ENCODE measurements around the gene ARL13A. TPM values are rescaled to one million over a fixed set of nuclear protein-coding genes. Genes with fewer than 3 reads are reported as not detected.

The ARL13A gene
- total and polyA plus RNA-seq, 2 donors from 2014 or later, result not detected

- H3K9me3 ChIP-seq (ENCODE audit: control insufficient read depth in 2 of 3, insufficient read depth in 1 of 3, low read length in 3 of 3), result no peaks in the 10 kb centered on the region
- no peaks in the 10 kb centered on the region for H3K36me3 ChIP-seq (ENCODE audit: control insufficient read depth in 2 of 3, insufficient read depth in 3 of 3, low read length in 3 of 3)
- H3K9ac ChIP-seq (ENCODE audit: low read length in 3 of 3), result no peak overlapping the region
- no peak overlapping the region for H3K27ac ChIP-seq (ENCODE audit: low read depth in 2 of 2, low read length in 2 of 2)
- FAIRE-seq, result no peak
- intact Hi-C loops (cut with DNase I), result no loop called here
- no peaks in the 10 kb centered on the region for H3K27me3 ChIP-seq (ENCODE audit: control insufficient read depth, insufficient read depth, low read length)
- no peaks in the 10 kb centered on the region for H3K4me1 ChIP-seq (ENCODE audit: control insufficient read depth in 2 of 3, insufficient read depth in 2 of 3, low read depth in 1 of 3, low read length in 3 of 3)
- DNase-seq, result no peak
- no peak for TF ChIP-seq CTCF (IDR thresholded peaks at IDR 0.05; ENCODE audit: borderline replicate concordance, extremely low read depth, insufficient read depth)
- H3K4me3 ChIP-seq (ENCODE audit: low read length in 3 of 3), result no peak overlapping the region
Measured at GRCh38 chrX:100973411-100973810, 3.9 kb downstream of the ARL13A start.

GRCh38 chrX:100975212-100975611 lies 5.7 kb downstream of the ARL13A start:
- Histone ChIP-seq H3K4me3 (ENCODE audit: low read length in 3 of 3) (no peak overlapping the region), H3K27me3 (ENCODE audit: control insufficient read depth, insufficient read depth, low read length) (no peaks in the 10 kb centered on the region), H3K36me3 (ENCODE audit: control insufficient read depth in 2 of 3, insufficient read depth in 3 of 3, low read length in 3 of 3) (no peaks in the 10 kb centered on the region), H3K4me1 (ENCODE audit: control insufficient read depth in 2 of 3, insufficient read depth in 2 of 3, low read depth in 1 of 3, low read length in 3 of 3) (no peaks in the 10 kb centered on the region), H3K9ac (ENCODE audit: low read length in 3 of 3) (no peak overlapping the region), H3K9me3 (ENCODE audit: control insufficient read depth in 2 of 3, insufficient read depth in 1 of 3, low read length in 3 of 3) (no peaks in the 10 kb centered on the region), H3K27ac (ENCODE audit: low read depth in 2 of 2, low read length in 2 of 2) (no peak overlapping the region)
- FAIRE-seq (no peak), DNase-seq (no peak)
- intact Hi-C loops (cut with DNase I), result no loop called here
- TF ChIP-seq CTCF (IDR thresholded peaks at IDR 0.05; ENCODE audit: borderline replicate concordance, extremely low read depth, insufficient read depth), result no peak

- intact Hi-C loops (cut with DNase I), result no loop called here
- no peak for TF ChIP-seq CTCF (IDR thresholded peaks at IDR 0.05; ENCODE audit: borderline replicate concordance, extremely low read depth, insufficient read depth)
- Histone ChIP-seq H3K4me3 (ENCODE audit: low read length in 3 of 3) (no peak overlapping the region), H3K27me3 (ENCODE audit: control insufficient read depth, insufficient read depth, low read length) (no peaks in the 10 kb centered on the region), H3K36me3 (ENCODE audit: control insufficient read depth in 2 of 3, insufficient read depth in 3 of 3, low read length in 3 of 3) (no peaks in the 10 kb centered on the region), H3K9me3 (ENCODE audit: control insufficient read depth in 2 of 3, insufficient read depth in 1 of 3, low read length in 3 of 3) (no peaks in the 10 kb centered on the region), H3K9ac (ENCODE audit: low read length in 3 of 3) (no peak overlapping the region), H3K4me1 (ENCODE audit: control insufficient read depth in 2 of 3, insufficient read depth in 2 of 3, low read depth in 1 of 3, low read length in 3 of 3) (no peaks in the 10 kb centered on the region), H3K27ac (ENCODE audit: low read depth in 2 of 2, low read length in 2 of 2) (no peak overlapping the region)
- FAIRE-seq (no peak), DNase-seq (no peak)
Measured at GRCh38 chrX:100976211-100976610, 6.7 kb downstream of the ARL13A start.

- no peak overlapping the region for H3K9ac ChIP-seq (ENCODE audit: low read length in 3 of 3)
- no peaks in the 10 kb centered on the region for H3K27me3 ChIP-seq (ENCODE audit: control insufficient read depth, insufficient read depth, low read length)
- H3K36me3 ChIP-seq (ENCODE audit: control insufficient read depth in 2 of 3, insufficient read depth in 3 of 3, low read length in 3 of 3), result no peaks in the 10 kb centered on the region
- no peaks in the 10 kb centered on the region for H3K9me3 ChIP-seq (ENCODE audit: control insufficient read depth in 2 of 3, insufficient read depth in 1 of 3, low read length in 3 of 3)
- intact Hi-C loops (cut with DNase I), result no loop called here
- no peaks in the 10 kb centered on the region for H3K4me1 ChIP-seq (ENCODE audit: control insufficient read depth in 2 of 3, insufficient read depth in 2 of 3, low read depth in 1 of 3, low read length in 3 of 3)
- no peak for TF ChIP-seq CTCF (IDR thresholded peaks at IDR 0.05; ENCODE audit: borderline replicate concordance, extremely low read depth, insufficient read depth)
- FAIRE-seq (no peak), DNase-seq (no peak)
- no peak overlapping the region for H3K4me3 ChIP-seq (ENCODE audit: low read length in 3 of 3)
- no peak overlapping the region for H3K27ac ChIP-seq (ENCODE audit: low read depth in 2 of 2, low read length in 2 of 2)
Measured at GRCh38 chrX:100979881-100980607, 10.5 kb downstream of the ARL13A start.

Measured in kidney (tissue), 14 donors.